ENCODE results near the gene ONECUT2.
"Not testable (repeated sequence)": the region's sequence is repeated elsewhere in the genome, so short reads cannot be mapped to it uniquely, and the experiment has no call there.

Gene ONECUT2

GRCh38 chr18:57447154-57447621 lies 12.0 kb downstream of the ONECUT2 start:
- FAIRE-seq: no peak

GRCh38 chr18:57455576-57456129 lies 20.5 kb downstream of the ONECUT2 start:
- FAIRE-seq: no peak

- no peak for FAIRE-seq
These were observed 26.6 kb downstream of the ONECUT2 start for GRCh38 chr18:57461652-57462269.

GRCh38 chr18:57466307-57466706 lies 31.1 kb downstream of the ONECUT2 start:
- no peak for FAIRE-seq

- FAIRE-seq: no peak
These were observed 31.7 kb downstream of the ONECUT2 start for GRCh38 chr18:57466745-57467409.

GRCh38 chr18:57469884-57470283 lies 34.7 kb downstream of the ONECUT2 start:
- FAIRE-seq: no peak

GRCh38 chr18:57475408-57475807 lies 40.2 kb downstream of the ONECUT2 start:
- no peak for FAIRE-seq

- FAIRE-seq: no peak
These were observed 40.7 kb downstream of the ONECUT2 start for GRCh38 chr18:57475903-57476302.

GRCh38 chr18:57480733-57481132 lies 45.6 kb downstream of the ONECUT2 start:
- no peak for FAIRE-seq

- no peak for FAIRE-seq
These were observed 62.5 kb downstream of the ONECUT2 start for GRCh38 chr18:57497372-57498294.

GRCh38 chr18:57498682-57499256 lies 63.6 kb downstream of the ONECUT2 start:
- no peak for FAIRE-seq

- FAIRE-seq: no peak
These were observed 67.5 kb downstream of the ONECUT2 start for GRCh38 chr18:57502624-57503023.

GRCh38 chr18:57505231-57505630 lies 70.1 kb downstream of the ONECUT2 start:
- no peak for FAIRE-seq

GRCh38 chr18:57516056-57516455 lies 80.9 kb downstream of the ONECUT2 start:
- no peak for FAIRE-seq

GRCh38 chr18:57518533-57518932 lies 83.4 kb downstream of the ONECUT2 start:
- FAIRE-seq: no peak

- FAIRE-seq: no peak
These were observed 84.7 kb downstream of the ONECUT2 start for GRCh38 chr18:57519668-57520424.

GRCh38 chr18:57522348-57522747 lies 87.2 kb downstream of the ONECUT2 start:
- not testable (repeated sequence) for FAIRE-seq

- FAIRE-seq: no peak
These were observed 88.2 kb downstream of the ONECUT2 start for GRCh38 chr18:57523171-57523956.

- no peak for FAIRE-seq
These were observed 92.5 kb downstream of the ONECUT2 start for GRCh38 chr18:57527556-57528229.

GRCh38 chr18:57529151-57529550 lies 94.0 kb downstream of the ONECUT2 start:
- FAIRE-seq: no peak
